HepG2 (cell line): ENCODE measurements around the gene SH2D6.

Experiments used
- ARID5B ChIP-seq: IDR thresholded peaks from 2 replicates; pipeline ENCODE4 v1.4.0; 2020; ENCODE audit warnings: mild to moderate bottlenecking, missing genetic modification reagents
- EZH2 ChIP-seq: conservative IDR thresholded peaks from 2 replicates; pipeline ENCODE4 v1.6.1; 2012; ENCODE audit warnings: mild to moderate bottlenecking, low read depth, low read length, moderate library complexity
- JUN ChIP-seq: sonication (generic); formaldehyde crosslinking; IDR thresholded peaks from 2 replicates; pipeline ENCODE4 v1.4.0; 2020; ENCODE audit warnings: mild to moderate bottlenecking, missing genetic modification reagents
- MZF1 ChIP-seq: sonication (generic); formaldehyde crosslinking; IDR thresholded peaks from 2 replicates; pipeline ENCODE4 v1.8.1; 2023; ENCODE audit warnings: mild to moderate bottlenecking, missing genetic modification reagents, borderline replicate concordance
- POLR2A ChIP-seq, 2 experiments: IDR thresholded peaks; 2 replicates each; pipeline ENCODE4 v1.6.1; 2011; ENCODE audit warnings: low read depth in 2 of 2, low read length in 2 of 2, mild to moderate bottlenecking in 1 of 2, moderate library complexity in 1 of 2; ENCODE audit not compliant: insufficient read depth in 1 of 2
- RORA ChIP-seq: sonication (generic); formaldehyde crosslinking; IDR thresholded peaks from 2 replicates; pipeline ENCODE4 v1.5.0; 2020; ENCODE audit warnings: mild to moderate bottlenecking, missing genetic modification reagents, moderate library complexity
- STAT5B ChIP-seq: sonication (generic); formaldehyde crosslinking; IDR thresholded peaks from 2 replicates; pipeline ENCODE4 v1.4.0; 2020; ENCODE audit warnings: missing genetic modification reagents
- ZNF3 ChIP-seq: IDR thresholded peaks from 2 replicates; pipeline ENCODE4 v1.7.0; 2017; ENCODE audit warnings: inconsistent platforms
- ZNF335 ChIP-seq: sonication (generic); formaldehyde crosslinking; IDR thresholded peaks from 2 replicates; pipeline ENCODE4 v1.4.0; 2020; ENCODE audit warnings: missing genetic modification reagents
- ZNF772 ChIP-seq: sonication (generic); formaldehyde crosslinking; IDR thresholded peaks from 2 replicates; pipeline ENCODE4 v1.5.0; 2020; ENCODE audit warnings: mild to moderate bottlenecking, missing genetic modification reagents
- TF ChIP-seq, protein P1 (sequence below): sonication (generic); formaldehyde crosslinking; IDR thresholded peaks from 2 replicates; pipeline ENCODE4 v1.5.0; 2020; ENCODE audit warnings: mild to moderate bottlenecking, missing genetic modification reagents, moderate library complexity
- TF ChIP-seq, protein P2 (sequence below): sonication (generic); formaldehyde crosslinking; IDR thresholded peaks from 2 replicates; pipeline ENCODE4 v1.4.0; 2020; ENCODE audit warnings: missing genetic modification reagents, mild to moderate bottlenecking, borderline replicate concordance

DNA sequence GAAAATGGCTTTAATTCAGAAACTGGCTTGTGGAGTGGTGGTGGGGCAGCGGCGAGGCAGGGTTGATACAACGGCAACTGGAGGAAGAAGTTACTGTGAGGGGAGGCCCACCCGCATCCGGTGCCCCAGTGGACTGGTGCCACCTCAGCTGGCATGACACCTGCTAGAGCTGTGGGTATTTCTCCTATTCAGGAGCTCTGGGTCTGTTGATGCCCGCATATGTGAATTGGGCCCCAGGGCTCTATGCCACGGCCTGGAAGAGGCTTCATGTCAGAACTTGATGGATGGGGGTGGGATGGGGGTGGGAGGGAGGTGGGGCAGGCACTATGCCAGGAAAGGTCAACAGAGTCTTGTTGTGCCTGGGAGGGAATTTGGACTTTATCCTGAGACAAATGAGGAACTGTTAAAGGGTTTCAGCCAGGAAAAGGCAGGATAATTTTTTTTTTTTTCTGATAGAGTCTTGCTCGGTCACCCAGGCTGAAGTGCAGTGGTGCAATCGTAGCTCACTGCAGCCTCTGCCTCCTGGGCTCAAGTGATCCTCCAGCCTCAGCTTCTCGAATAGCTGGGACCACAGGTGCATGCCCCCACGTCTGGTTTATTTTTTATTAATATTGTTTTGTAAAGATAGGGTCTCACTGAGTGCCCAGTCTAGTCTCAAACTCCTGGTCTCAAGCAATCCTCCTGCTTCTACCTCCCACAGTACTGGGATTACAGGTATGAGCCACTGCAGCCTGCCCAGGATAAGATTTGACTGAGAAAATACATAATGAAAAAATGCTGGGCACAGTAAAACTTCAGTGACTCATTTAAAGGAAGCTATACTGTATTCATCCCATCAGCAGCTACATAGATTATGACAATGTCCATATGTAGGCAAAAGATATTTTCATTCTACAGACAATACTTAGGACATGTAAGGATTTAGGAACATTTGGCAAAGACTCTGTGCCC is 52.6 kb downstream of the SH2D6 start:
- no peak for TF ChIP-seq EZH2
- TF ChIP-seq, protein P1, sequence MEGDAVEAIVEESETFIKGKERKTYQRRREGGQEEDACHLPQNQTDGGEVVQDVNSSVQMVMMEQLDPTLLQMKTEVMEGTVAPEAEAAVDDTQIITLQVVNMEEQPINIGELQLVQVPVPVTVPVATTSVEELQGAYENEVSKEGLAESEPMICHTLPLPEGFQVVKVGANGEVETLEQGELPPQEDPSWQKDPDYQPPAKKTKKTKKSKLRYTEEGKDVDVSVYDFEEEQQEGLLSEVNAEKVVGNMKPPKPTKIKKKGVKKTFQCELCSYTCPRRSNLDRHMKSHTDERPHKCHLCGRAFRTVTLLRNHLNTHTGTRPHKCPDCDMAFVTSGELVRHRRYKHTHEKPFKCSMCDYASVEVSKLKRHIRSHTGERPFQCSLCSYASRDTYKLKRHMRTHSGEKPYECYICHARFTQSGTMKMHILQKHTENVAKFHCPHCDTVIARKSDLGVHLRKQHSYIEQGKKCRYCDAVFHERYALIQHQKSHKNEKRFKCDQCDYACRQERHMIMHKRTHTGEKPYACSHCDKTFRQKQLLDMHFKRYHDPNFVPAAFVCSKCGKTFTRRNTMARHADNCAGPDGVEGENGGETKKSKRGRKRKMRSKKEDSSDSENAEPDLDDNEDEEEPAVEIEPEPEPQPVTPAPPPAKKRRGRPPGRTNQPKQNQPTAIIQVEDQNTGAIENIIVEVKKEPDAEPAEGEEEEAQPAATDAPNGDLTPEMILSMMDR (CRISPR knock-in tag), result 0 out of 2 replicates have a peak, but pooled peaks have one; percentile 2
- TF ChIP-seq, protein P2, sequence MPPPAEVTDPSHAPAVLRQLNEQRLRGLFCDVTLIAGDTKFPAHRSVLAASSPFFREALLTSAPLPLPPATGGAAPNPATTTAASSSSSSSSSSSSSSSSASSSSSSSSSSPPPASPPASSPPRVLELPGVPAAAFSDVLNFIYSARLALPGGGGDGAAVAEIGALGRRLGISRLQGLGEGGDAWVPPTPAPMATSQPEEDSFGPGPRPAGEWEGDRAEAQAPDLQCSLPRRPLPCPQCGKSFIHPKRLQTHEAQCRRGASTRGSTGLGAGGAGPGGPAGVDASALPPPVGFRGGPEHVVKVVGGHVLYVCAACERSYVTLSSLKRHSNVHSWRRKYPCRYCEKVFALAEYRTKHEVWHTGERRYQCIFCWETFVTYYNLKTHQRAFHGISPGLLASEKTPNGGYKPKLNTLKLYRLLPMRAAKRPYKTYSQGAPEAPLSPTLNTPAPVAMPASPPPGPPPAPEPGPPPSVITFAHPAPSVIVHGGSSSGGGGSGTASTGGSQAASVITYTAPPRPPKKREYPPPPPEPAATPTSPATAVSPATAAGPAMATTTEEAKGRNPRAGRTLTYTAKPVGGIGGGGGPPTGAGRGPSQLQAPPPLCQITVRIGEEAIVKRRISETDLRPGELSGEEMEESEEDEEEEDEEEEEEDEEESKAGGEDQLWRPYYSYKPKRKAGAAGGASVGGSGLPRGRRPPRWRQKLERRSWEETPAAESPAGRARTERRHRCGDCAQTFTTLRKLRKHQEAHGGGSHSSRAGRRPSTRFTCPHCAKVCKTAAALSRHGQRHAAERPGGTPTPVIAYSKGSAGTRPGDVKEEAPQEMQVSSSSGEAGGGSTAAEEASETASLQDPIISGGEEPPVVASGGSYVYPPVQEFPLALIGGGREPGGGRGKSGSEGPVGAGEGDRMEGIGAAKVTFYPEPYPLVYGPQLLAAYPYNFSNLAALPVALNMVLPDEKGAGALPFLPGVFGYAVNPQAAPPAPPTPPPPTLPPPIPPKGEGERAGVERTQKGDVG (CRISPR knock-in tag), result no peak
- no peak for TF ChIP-seq MZF1 (CRISPR knock-in tag)
- no peak for TF ChIP-seq JUN (CRISPR knock-in tag)
- 0 out of 2 replicates have a peak, but pooled peaks have one; percentile 32 for TF ChIP-seq ZNF772
- no peak for TF ChIP-seq RORA (CRISPR knock-in tag)
- peak; percentile 91 for TF ChIP-seq ZNF3 (CRISPR knock-in tag)
- no peak for TF ChIP-seq STAT5B (CRISPR knock-in tag)
- TF ChIP-seq ARID5B (CRISPR knock-in tag), result peak; percentile 80
- no peak for TF ChIP-seq ZNF335 (CRISPR knock-in tag)
- no peak for TF ChIP-seq POLR2A (IDR thresholded peaks at IDR 0.05; ENCODE audit: insufficient read depth in 1 of 2, low read depth in 2 of 2, low read length in 2 of 2)
